GM13977 (cell line): ENCODE data around the gene FASTKD2.
"Not testable (repeated sequence)": the region's sequence is repeated elsewhere in the genome, so short reads cannot be mapped to it uniquely, and the experiment has no call there.

ENCODE experiments used
- DNase-seq: peaks from one replicate; pipeline ENCODE4 v3.0.0; 2012; ENCODE audit warnings: low spot score
- CTCF ChIP-seq: IDR thresholded peaks from 2 replicates; pipeline ENCODE4 v1.5.1; 2012; ENCODE audit warnings: mild to moderate bottlenecking, control low read depth; ENCODE audit not compliant: insufficient read depth; ENCODE audit errors: extremely low read depth, missing control alignments
- in situ Hi-C: fragments of 300-500 bp; cut with MboI; formaldehyde crosslinking; loops from one replicate; pipeline ENCODE4 v1.12.0; 2022; ENCODE audit warnings: low sequenced_read_pairs, low pct_unique_long_range_greater_than_20kb, mixed read lengths, inconsistent platforms; ENCODE audit not compliant: unreplicated experiment

The FASTKD2 gene

GRCh38 chr2:206800506-206801417 lies 35.4 kb downstream of the FASTKD2 start:
- TF ChIP-seq CTCF: peak; percentile 83
- in situ Hi-C loops: loop anchor here (5.0 kb wide), 1 partner anchor 672 kb away; no protein-coding TSS in a partner anchor
- peak; percentile 26 for DNase-seq

GRCh38 chr2:206801418-206802189 lies 36.2 kb downstream of the FASTKD2 start:
- no peak for DNase-seq
- in situ Hi-C loops: loop anchor here (5.0 kb wide), 1 partner anchor 671 kb away; no protein-coding TSS in a partner anchor
- TF ChIP-seq CTCF: no peak

- no peak for DNase-seq
- in situ Hi-C loops: loop anchor here (5.0 kb wide), 1 partner anchor 669 kb away; no protein-coding TSS in a partner anchor
- TF ChIP-seq CTCF: no peak
Measured at GRCh38 chr2:206802654-206803514, 37.5 kb downstream of the FASTKD2 start.

GRCh38 chr2:206804326-206804725 lies 38.9 kb downstream of the FASTKD2 start:
- TF ChIP-seq CTCF: no peak
- no peak for DNase-seq
- in situ Hi-C loops: loop anchor here (5.0 kb wide), 1 partner anchor 668 kb away; no protein-coding TSS in a partner anchor

GRCh38 chr2:206805887-206806607 lies 40.6 kb downstream of the FASTKD2 start:
- no peak for DNase-seq
- TF ChIP-seq CTCF: no peak
- in situ Hi-C loops: no loop called here

- in situ Hi-C loops, DNase-seq: not testable (repeated sequence)
Measured at GRCh38 chr2:206807624-206808023, 42.2 kb downstream of the FASTKD2 start.

GRCh38 chr2:206812471-206812870 lies 47.1 kb downstream of the FASTKD2 start:
- DNase-seq, in situ Hi-C loops: not testable (repeated sequence)
